Erythroblast (primary cell): ENCODE data around the gene THSD4.

ENCODE experiments used
- GATA1 ChIP-seq: IDR thresholded peaks from 2 replicates; pipeline ENCODE4 v1.6.1; 2011; ENCODE audit warnings: low read depth, mild to moderate bottlenecking, control low read depth, low read length, moderate library complexity
- POLR2A ChIP-seq: IDR thresholded peaks from 2 replicates; pipeline ENCODE4 v1.6.1; 2011; ENCODE audit warnings: mild to moderate bottlenecking, low read length

GRCh38 chr15:71518661-71519060 lies 403.4 kb downstream of the THSD4 start:
- TF ChIP-seq POLR2A (no peak), GATA1 (no peak)
